Activated CD4-positive, alpha-beta T cell treated with anti-CD3 and anti-CD28 coated beads, Interleukin-2, amount 10 ng/mL, durations not matched to agents 7 days and 5 days (primary cell): ENCODE results near the gene TAF7. TPM values are rescaled to one million over a fixed set of nuclear protein-coding genes. Genes with fewer than 3 reads are reported as not detected.
"Not testable (repeated sequence)": the region's sequence is repeated elsewhere in the genome, so short reads cannot be mapped to it uniquely, and the experiment has no call there.

ENCODE experiments used
- CTCF ChIA-PET: fragments of 350-600 bp; sonication (Branson Sonifier 250); formaldehyde crosslinking; loops from one replicate; lab custom pipeline; 2021; ENCODE audit warnings: antibody characterized with exemption; lab: Charles Lee
- POLR2A ChIA-PET: fragments of 350-600 bp; sonication (Branson Sonifier 250); formaldehyde crosslinking; loops from one replicate; lab custom pipeline; 2021; ENCODE audit warnings: antibody characterized with exemption; lab: Charles Lee
- DNase-seq: peaks from one replicate; pipeline ENCODE4 v3.0.0-alpha.2; 2020
- H3K27ac Mint-ChIP-seq: one replicate; pipeline ENCODE4 v1.8.0; 2021; ENCODE audit warnings: mild to moderate bottlenecking, moderate library complexity, mixed read lengths
- H3K27me3 Mint-ChIP-seq: one replicate; pipeline ENCODE4 v1.8.0; 2021; ENCODE audit warnings: mixed read lengths
- H3K36me3 Mint-ChIP-seq: one replicate; pipeline ENCODE4 v1.8.0; 2021; ENCODE audit warnings: low read depth, mixed read lengths
- H3K4me1 Mint-ChIP-seq: one replicate; pipeline ENCODE4 v1.8.0; 2021; ENCODE audit warnings: mixed read lengths
- H3K4me3 Mint-ChIP-seq: one replicate; pipeline ENCODE4 v1.8.0; 2021; ENCODE audit warnings: mild to moderate bottlenecking, moderate library complexity, mixed read lengths
- H3K9me3 Mint-ChIP-seq: one replicate; pipeline ENCODE4 v1.8.0; 2021; ENCODE audit warnings: mixed read lengths
- total RNA-seq, 2 experiments: library from RNA; stranded (reverse); gene quantifications; one replicate each; pipeline ENCODE4 v1.2.3, GENCODE V29; 2021

Gene TAF7
- total RNA-seq, 2 experiments from 2014 or later = 62.1 to 63.3 TPM

DNA sequence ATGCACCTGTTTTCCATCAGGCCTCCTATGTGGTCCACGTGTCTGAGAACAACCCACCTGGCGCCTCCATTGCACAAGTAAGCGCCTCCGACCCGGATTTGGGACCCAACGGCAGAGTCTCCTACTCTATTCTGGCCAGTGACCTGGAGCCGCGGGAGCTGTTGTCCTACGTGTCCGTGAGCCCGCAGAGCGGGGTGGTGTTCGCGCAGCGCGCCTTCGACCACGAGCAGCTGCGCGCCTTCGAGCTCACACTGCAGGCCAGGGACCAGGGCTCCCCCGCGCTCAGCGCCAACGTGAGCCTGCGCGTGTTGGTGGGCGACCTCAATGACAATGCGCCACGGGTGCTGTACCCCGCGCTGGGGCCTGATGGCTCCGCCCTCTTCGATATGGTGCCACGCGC, 31.0 kb upstream of the TAF7 start:
- Mint-ChIP-seq H3K4me1 (no peaks in the 10 kb centered on the region), H3K9me3 (peaks cover 23% of the 10 kb centered on the region), H3K36me3 (peaks cover 3% of the 10 kb centered on the region), H3K4me3 (no peak overlapping the region), H3K27me3 (peaks cover 28% of the 10 kb centered on the region), H3K27ac (no peak overlapping the region)
- POLR2A ChIA-PET = no interaction called here
- no peak for DNase-seq
- CTCF ChIA-PET = interaction anchor here (1.0 kb wide), 1 partner anchor 19 kb away, joined by 4 read pairs; no protein-coding TSS in a partner anchor

DNA sequence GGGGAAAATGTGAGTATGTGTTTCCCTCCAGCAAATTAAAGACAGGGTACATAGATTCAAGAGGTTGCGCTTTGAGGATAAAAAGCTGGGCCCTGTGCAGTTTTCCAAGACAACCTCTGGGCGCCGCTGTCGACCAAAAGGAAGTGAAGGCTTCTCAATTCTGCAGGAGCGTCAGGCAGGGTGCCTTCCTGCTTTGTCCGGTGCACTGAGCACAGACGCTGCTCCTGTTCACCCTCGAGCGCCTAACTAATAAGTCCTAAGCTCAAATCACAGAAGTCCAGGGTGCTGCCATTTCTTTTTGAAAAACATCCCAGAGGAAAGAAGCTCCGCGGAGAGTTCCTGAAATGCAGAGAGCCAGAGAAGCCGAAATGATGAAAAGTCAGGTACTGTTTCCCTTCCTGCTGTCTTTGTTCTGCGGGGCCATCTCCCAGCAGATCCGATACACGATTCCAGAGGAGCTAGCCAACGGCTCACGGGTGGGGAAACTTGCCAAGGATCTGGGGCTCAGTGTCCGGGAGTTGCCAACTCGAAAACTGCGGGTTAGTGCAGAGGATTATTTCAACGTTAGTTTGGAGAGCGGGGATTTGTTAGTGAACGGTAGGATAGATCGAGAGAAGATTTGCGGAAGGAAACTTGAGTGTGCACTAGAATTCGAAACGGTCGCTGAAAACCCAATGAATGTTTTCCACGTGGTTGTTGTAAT, 29.5 kb upstream of the TAF7 start, which contains the start of gene PCDHGB1:
TSS of gene PCDHGB1 (plus strand) at position 183 of the 703 bp plus-strand sequence. CDS start at position 345, 162 bp downstream.
- H3K27me3 Mint-ChIP-seq = peaks cover 24% of the 10 kb centered on the region
- POLR2A ChIA-PET = no interaction called here
- peaks cover 21% of the 10 kb centered on the region for H3K9me3 Mint-ChIP-seq
- DNase-seq = peak; percentile 40
- peaks cover 3% of the 10 kb centered on the region for H3K36me3 Mint-ChIP-seq
- CTCF ChIA-PET = interaction anchor here (0.6 to 2.3 kb wide), 8 partner anchors 10 to 1558 kb away, joined by 3 to 9 read pairs (median 3); partner anchors contain the start of genes PCDHGB2 and TAF7
- no peaks in the 10 kb centered on the region for H3K4me1 Mint-ChIP-seq
- H3K27ac Mint-ChIP-seq = no peak within 1 kb of the TSS
- no peak within 1 kb of the TSS for H3K4me3 Mint-ChIP-seq

DNA sequence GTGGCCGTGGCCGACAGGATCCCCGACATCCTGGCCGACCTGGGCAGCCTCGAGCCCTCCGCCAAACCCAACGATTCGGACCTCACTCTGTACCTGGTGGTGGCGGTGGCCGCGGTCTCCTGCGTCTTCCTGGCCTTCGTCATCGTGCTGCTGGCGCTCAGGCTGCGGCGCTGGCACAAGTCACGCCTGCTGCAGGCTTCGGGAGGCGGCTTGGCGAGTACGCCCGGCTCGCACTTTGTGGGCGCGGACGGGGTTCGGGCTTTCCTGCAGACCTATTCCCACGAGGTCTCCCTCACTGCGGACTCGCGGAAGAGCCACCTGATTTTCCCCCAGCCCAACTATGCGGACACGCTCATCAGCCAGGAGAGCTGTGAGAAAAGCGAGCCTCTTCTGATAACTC, 25.4 kb upstream of the TAF7 start:
- peaks cover 23% of the 10 kb centered on the region for H3K9me3 Mint-ChIP-seq
- H3K27ac Mint-ChIP-seq, H3K4me1 Mint-ChIP-seq, H3K4me3 Mint-ChIP-seq, POLR2A ChIA-PET, H3K36me3 Mint-ChIP-seq, CTCF ChIA-PET, DNase-seq: not testable (repeated sequence)
- H3K27me3 Mint-ChIP-seq = peaks cover 29% of the 10 kb centered on the region

DNA sequence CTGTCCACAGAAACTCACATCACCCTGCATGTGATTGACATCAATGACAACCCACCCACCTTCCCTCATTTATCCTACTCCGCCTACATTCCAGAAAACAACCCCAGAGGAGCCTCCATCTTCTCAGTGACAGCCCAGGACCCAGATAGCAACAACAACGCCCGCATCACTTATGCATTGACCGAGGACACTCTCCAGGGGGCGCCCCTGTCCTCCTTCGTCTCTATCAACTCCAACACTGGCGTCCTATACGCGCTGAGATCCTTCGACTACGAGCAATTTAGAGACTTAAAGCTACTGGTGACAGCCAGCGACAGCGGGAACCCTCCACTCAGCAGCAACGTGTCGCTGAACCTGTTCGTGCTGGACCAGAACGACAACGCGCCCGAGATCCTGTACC, 24.7 kb upstream of the TAF7 start:
- ChIA-PET CTCF (interaction anchor here (2.4 kb wide), 1 partner anchor 10 kb away, joined by 7 read pairs; the partner anchor contains the start of gene PCDHGA4), POLR2A (no interaction called here)
- DNase-seq = no peak
- peaks cover 23% of the 10 kb centered on the region for H3K27me3 Mint-ChIP-seq
- H3K4me3 Mint-ChIP-seq = no peak overlapping the region
- H3K36me3 Mint-ChIP-seq = peaks cover 3% of the 10 kb centered on the region
- peaks cover 22% of the 10 kb centered on the region for H3K9me3 Mint-ChIP-seq
- no peaks in the 10 kb centered on the region for H3K4me1 Mint-ChIP-seq
- H3K27ac Mint-ChIP-seq = no peak overlapping the region

DNA sequence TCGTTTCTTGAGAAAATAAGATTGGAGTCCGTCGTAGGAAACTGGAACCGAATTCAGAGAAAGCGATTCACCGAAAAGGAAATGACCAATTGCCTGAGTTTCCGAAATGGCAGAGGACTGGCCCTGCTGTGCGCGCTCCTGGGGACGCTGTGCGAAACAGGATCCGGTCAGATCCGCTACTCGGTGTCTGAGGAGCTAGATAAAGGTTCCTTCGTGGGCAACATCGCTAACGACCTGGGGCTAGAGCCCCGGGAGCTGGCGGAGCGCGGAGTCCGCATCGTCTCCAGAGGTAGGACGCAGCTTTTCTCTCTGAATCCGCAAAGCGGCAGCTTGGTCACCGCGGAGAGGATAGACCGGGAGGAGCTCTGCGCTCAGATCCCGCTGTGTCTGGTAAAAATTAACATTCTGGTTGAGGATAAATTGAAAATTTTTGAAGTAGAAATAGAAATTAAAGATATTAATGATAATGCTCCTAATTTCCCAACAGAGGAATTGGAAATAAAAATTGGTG, 23.4 kb upstream of the TAF7 start:
- DNase-seq = no peak
- peaks cover 26% of the 10 kb centered on the region for H3K9me3 Mint-ChIP-seq
- peaks cover 24% of the 10 kb centered on the region for H3K27me3 Mint-ChIP-seq
- H3K27ac Mint-ChIP-seq = no peak overlapping the region
- peaks cover 7% of the 10 kb centered on the region for H3K36me3 Mint-ChIP-seq
- POLR2A ChIA-PET = no interaction called here
- CTCF ChIA-PET = interaction anchor here (0.7 to 2.4 kb wide), 7 partner anchors 12 to 520 kb away, joined by 3 to 7 read pairs (median 4); partner anchors contain the start of genes PCDHGA4, PCDHGB3 and PCDHGB6
- no peaks in the 10 kb centered on the region for H3K4me1 Mint-ChIP-seq
- peak overlapping the region; percentile 60 for H3K4me3 Mint-ChIP-seq

DNA sequence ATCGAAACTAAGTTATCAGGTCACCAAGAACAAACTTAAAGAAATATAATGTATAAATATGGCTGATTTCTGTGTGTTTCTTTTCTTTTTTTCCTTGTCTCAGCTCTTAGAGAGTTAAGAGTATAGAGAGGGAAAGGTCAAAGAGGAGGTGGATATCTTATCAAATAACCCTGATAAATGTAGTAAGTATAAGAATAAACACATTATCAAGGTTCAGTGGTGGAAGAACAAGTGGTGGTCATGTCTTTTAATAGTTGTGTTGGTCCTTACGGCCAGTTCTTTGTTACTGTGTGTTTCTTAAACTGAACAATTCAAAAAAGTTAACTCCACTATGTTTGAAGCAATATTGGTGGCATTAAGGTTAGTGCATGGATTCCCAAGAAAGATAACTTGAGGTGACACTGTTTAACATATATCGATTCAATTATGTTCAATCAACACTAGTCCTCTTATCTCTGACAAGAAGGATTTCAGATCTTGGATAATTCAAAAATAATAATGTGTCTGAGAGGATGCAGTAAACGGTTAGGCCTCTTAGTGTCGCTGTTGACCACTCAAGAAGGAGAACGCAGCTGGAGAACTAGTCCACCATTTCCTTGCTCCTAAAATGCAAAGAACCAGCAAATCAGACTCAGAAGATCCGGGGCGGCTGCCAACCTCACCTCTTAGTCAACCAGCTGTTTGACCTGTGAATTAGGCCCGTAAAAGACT, 22.8 kb upstream of the TAF7 start, which contains the start of gene PCDHGA3:
TSS of gene PCDHGA3 (plus strand) at position 588 of the 711 bp plus-strand sequence. CDS start 205 bp downstream, outside the sequence.
- CTCF ChIA-PET = interaction anchor here (0.7 to 2.4 kb wide), 8 partner anchors 12 to 519 kb away, joined by 3 to 7 read pairs (median 4); partner anchors contain the start of genes PCDHGA12, PCDHGA4, PCDHGB3 and PCDHGB6
- peaks cover 29% of the 10 kb centered on the region for H3K9me3 Mint-ChIP-seq
- H3K27ac Mint-ChIP-seq = no peak within 1 kb of the TSS
- H3K27me3 Mint-ChIP-seq = peaks cover 28% of the 10 kb centered on the region
- no peaks in the 10 kb centered on the region for H3K4me1 Mint-ChIP-seq
- DNase-seq = peak; percentile 28
- peaks cover 7% of the 10 kb centered on the region for H3K36me3 Mint-ChIP-seq
- POLR2A ChIA-PET = no interaction called here
- H3K4me3 Mint-ChIP-seq = peak within 1 kb of the TSS; percentile 60

DNA sequence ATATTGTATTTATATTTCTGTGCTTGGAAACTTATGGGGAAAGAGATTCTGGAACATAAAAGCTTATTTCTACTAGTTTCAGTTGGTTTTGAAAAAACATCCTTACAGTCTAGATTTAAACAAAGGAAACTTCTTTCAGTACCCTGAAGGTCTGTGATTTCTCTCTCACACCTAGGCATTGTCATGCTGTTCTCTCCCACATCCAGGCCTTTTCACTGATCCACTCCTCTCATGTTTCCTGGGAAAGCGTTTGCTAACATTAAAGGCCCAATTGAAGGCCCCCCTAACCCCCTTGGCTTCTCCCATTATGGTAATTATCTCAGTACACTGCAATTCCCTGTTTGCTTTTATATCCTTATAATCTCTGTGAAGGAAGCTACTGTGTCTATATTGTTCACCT, 22.2 kb upstream of the TAF7 start:
- DNase-seq = no peak
- Mint-ChIP-seq H3K36me3 (peaks cover 7% of the 10 kb centered on the region), H3K9me3 (peaks cover 35% of the 10 kb centered on the region), H3K27ac (no peak overlapping the region), H3K27me3 (peaks cover 34% of the 10 kb centered on the region), H3K4me1 (no peaks in the 10 kb centered on the region), H3K4me3 (no peak overlapping the region)
- CTCF ChIA-PET = interaction anchor here (1.1 to 1.4 kb wide), 2 partner anchors 12 to 88 kb away, joined by 3 read pairs; partner anchors contain the start of genes PCDHGA12 and PCDHGA4
- POLR2A ChIA-PET = no interaction called here

DNA sequence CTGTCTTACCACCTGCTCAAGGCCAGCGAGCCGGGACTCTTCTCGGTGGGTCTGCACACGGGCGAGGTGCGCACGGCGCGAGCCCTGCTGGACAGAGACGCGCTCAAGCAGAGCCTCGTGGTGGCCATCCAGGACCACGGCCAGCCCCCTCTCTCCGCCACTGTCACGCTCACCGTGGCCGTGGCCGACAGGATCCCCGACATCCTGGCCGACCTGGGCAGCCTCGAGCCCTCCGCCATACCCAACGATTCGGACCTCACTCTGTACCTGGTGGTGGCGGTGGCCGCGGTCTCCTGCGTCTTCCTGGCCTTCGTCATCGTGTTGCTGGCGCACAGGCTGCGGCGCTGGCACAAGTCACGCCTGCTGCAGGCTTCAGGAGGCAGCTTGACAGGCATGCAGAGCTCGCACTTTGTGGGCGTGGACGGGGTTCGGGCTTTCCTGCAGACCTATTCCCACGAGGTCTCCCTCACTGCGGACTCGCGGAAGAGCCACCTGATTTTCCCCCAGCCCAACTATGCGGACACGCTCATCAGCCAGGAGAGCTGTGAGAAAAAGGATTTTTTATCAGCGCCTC, 20.3 kb upstream of the TAF7 start:
- DNase-seq, H3K4me3 Mint-ChIP-seq, H3K36me3 Mint-ChIP-seq, H3K4me1 Mint-ChIP-seq, CTCF ChIA-PET, H3K27ac Mint-ChIP-seq, POLR2A ChIA-PET: not testable (repeated sequence)
- Mint-ChIP-seq H3K27me3 (peaks cover 42% of the 10 kb centered on the region), H3K9me3 (peaks cover 35% of the 10 kb centered on the region)

DNA sequence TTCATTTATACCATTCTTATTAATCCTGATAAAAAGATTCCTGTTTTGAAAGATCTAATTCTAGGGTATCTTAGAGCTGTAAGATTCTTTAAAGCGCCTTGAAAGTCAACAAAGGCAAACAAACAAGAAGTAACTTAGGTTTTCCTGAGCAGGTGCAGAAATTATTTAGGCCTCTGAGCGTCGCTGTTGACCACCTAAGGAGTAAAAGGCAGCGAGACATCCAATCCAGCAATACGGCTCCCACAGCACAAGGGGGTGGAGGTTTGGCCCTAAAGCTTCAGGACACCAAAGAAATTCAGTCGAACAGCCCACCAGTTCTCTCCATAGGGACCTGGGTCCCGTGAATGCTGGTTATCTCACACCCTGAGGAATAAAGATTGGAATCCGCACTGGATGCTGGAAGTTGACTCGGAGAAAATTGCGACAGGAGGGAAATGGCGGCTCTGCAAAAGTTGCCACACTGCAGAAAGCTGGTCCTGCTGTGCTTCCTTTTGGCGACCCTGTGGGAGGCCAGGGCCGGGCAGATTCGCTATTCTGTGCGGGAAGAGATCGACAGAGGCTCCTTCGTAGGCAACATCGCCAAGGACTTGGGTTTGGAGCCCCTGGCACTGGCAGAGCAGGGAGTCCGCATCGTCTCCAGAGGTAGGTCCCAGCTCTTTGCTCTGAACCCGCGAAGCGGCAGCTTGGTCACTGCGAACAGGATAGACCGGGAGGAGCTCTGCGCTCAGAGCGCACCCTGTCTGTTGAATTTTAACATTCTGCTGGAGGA, 18.1 kb upstream of the TAF7 start, which contains the start of gene PCDHGA2:
TSS of gene PCDHGA2 (plus strand) at position 223 of the 769 bp plus-strand sequence.
- no peak for DNase-seq
- peaks cover 35% of the 10 kb centered on the region for H3K9me3 Mint-ChIP-seq
- H3K36me3 Mint-ChIP-seq = peaks cover 7% of the 10 kb centered on the region
- H3K4me3 Mint-ChIP-seq = no peak within 1 kb of the TSS
- no peaks in the 10 kb centered on the region for H3K4me1 Mint-ChIP-seq
- ChIA-PET CTCF (interaction anchor here (0.7 to 2.9 kb wide), 5 partner anchors 8 to 82 kb away, joined by 3 to 17 read pairs (median 3); partner anchors contain the start of genes PCDHGA1, PCDHGA11, PCDHGB1 and TAF7), POLR2A (no interaction called here)
- no peak within 1 kb of the TSS for H3K27ac Mint-ChIP-seq
- peaks cover 43% of the 10 kb centered on the region for H3K27me3 Mint-ChIP-seq

DNA sequence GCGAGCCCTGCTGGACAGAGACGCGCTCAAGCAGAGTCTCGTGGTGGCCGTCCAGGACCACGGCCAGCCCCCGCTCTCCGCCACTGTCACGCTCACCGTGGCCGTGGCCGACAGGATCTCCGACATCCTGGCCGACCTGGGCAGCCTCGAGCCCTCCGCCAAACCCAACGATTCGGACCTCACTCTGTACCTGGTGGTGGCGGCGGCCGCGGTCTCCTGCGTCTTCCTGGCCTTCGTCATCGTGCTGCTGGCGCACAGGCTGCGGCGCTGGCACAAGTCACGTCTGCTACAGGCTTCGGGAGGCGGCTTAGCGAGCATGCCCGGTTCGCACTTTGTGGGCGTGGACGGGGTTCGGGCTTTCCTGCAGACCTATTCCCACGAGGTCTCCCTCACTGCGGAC, 12.0 kb upstream of the TAF7 start:
- H3K4me3 Mint-ChIP-seq, H3K4me1 Mint-ChIP-seq, H3K27ac Mint-ChIP-seq, POLR2A ChIA-PET, H3K36me3 Mint-ChIP-seq, DNase-seq: not testable (repeated sequence)
- H3K9me3 Mint-ChIP-seq = peaks cover 32% of the 10 kb centered on the region
- H3K27me3 Mint-ChIP-seq = peaks cover 50% of the 10 kb centered on the region
- CTCF ChIA-PET = interaction anchor here (1.4 to 6.6 kb wide), 2 partner anchors 13 to 231 kb away, joined by 3 to 40 read pairs; partner anchors contain the start of gene TAF7

DNA sequence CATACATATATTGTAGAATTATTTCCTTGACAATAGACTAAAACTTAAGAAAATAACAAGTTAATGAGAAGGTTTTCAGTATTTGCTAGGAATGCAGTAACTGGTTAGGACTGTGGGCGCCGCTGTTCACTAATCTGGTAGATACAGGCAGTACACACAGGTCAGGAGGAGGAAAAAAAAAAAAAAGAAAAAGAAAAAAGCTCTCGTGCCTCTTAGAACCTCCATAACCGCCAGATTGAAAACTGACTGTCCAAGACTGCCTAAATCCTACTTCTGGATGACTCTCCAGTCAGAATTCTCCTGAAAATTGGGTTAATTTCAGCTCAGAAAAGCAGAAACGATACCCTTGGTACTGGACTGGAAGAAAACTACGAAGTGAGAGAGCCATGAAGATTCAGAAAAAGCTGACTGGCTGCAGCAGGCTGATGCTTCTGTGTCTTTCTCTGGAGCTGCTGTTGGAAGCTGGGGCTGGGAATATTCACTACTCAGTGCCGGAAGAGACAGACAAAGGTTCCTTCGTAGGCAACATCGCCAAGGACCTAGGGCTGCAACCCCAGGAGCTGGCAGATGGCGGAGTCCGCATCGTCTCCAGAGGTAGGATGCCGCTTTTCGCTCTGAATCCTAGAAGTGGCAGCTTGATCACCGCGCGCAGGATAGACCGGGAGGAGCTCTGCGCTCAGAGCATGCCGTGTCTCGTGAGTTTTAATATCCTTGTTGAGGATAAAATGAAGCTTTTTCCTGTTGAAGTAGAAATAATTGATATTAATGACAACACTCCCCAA, 9.9 kb upstream of the TAF7 start, which contains the start of gene PCDHGA1:
TSS of gene PCDHGA1 (plus strand) at position 216 of the 782 bp plus-strand sequence.
- Mint-ChIP-seq H3K36me3 (peaks cover 2% of the 10 kb centered on the region), H3K27ac (no peak within 1 kb of the TSS), H3K4me1 (peaks cover 6% of the 10 kb centered on the region), H3K27me3 (peaks cover 43% of the 10 kb centered on the region), H3K9me3 (peaks cover 35% of the 10 kb centered on the region), H3K4me3 (no peak within 1 kb of the TSS)
- ChIA-PET POLR2A (no interaction called here), CTCF (interaction anchor here (0.6 to 6.6 kb wide), 12 partner anchors 8 to 945 kb away, joined by 3 to 40 read pairs (median 3); partner anchors contain the start of genes PCDHGA2, PCDHGB4 and TAF7)
- peak; percentile 37 for DNase-seq
